Measurements from ENCODE around the gene SPOCK3.
"Not testable (repeated sequence)": the region's sequence is repeated elsewhere in the genome, so short reads cannot be mapped to it uniquely, and the experiment has no call there.

Gene SPOCK3

GRCh38 chr4:167234316-167234881, at the start of gene SPOCK3:
Gene SPOCK3 (minus strand): TSS chr4:167234494.
- DNase-seq = no peak

GRCh38 chr4:167282171-167282864, 48.0 kb upstream of the SPOCK3 start:
- DNase-seq = no peak

GRCh38 chr4:167281545-167281944, 47.3 kb upstream of the SPOCK3 start:
- not testable (repeated sequence) for DNase-seq

GRCh38 chr4:167274351-167274750, 40.1 kb upstream of the SPOCK3 start:
- DNase-seq = no peak

GRCh38 chr4:167265231-167265630, 30.9 kb upstream of the SPOCK3 start:
- DNase-seq = no peak

GRCh38 chr4:167248271-167248670, 14.0 kb upstream of the SPOCK3 start:
- DNase-seq = no peak

GRCh38 chr4:167239627-167240026, 5.3 kb upstream of the SPOCK3 start:
- no peak for DNase-seq

- DNase-seq = no peak
Measured at GRCh38 chr4:167238226-167238625, 3.9 kb upstream of the SPOCK3 start.

- no peak for DNase-seq
Measured at GRCh38 chr4:167233685-167234315, 494 bp downstream of the SPOCK3 start.

GRCh38 chr4:167232805-167233684, 1.2 kb downstream of the SPOCK3 start:
- no peak for DNase-seq

GRCh38 chr4:167230744-167231143, 3.5 kb downstream of the SPOCK3 start:
- no peak for DNase-seq

- no peak for DNase-seq
Measured at GRCh38 chr4:167222099-167222498, 12.2 kb downstream of the SPOCK3 start.

GRCh38 chr4:167221084-167221483, 13.2 kb downstream of the SPOCK3 start:
- DNase-seq = no peak

- no peak for DNase-seq
Measured at GRCh38 chr4:167218022-167218608, 16.2 kb downstream of the SPOCK3 start.

GRCh38 chr4:167216783-167217182, 17.5 kb downstream of the SPOCK3 start:
- DNase-seq = no peak

GRCh38 chr4:167210166-167210565, 24.1 kb downstream of the SPOCK3 start:
- DNase-seq = no peak

GRCh38 chr4:167196344-167197012, 37.8 kb downstream of the SPOCK3 start:
- DNase-seq = no peak

- DNase-seq = no peak
Measured at GRCh38 chr4:167190379-167190778, 43.9 kb downstream of the SPOCK3 start.

- DNase-seq = no peak
Measured at GRCh38 chr4:167185465-167185864, 48.8 kb downstream of the SPOCK3 start.

- DNase-seq = no peak
Measured at GRCh38 chr4:167183036-167183435, 51.3 kb downstream of the SPOCK3 start.

GRCh38 chr4:167177925-167178324, 56.4 kb downstream of the SPOCK3 start:
- no peak for DNase-seq

GRCh38 chr4:167176723-167177367, 57.4 kb downstream of the SPOCK3 start:
- DNase-seq = no peak

All from activated CD4-positive, alpha-beta T cell treated with anti-CD3 and anti-CD28 coated beads, Interleukin-2, amount 50 U/mL, for 1 hour (primary cell).